HepG2 (cell line): Measurements from ENCODE around the gene ASAP2. TPM values are rescaled to one million over a fixed set of nuclear protein-coding genes. Genes with fewer than 3 reads are reported as not detected.

ENCODE experiments used
- CSRNP2 ChIP-seq: sonication (generic); formaldehyde crosslinking; conservative IDR thresholded peaks from 2 replicates; pipeline ENCODE4 v1.8.0; 2022; ENCODE audit warnings: low read depth, missing genetic modification reagents
- MED1 ChIP-seq: sonication (generic); formaldehyde crosslinking; IDR thresholded peaks from 2 replicates; pipeline ENCODE4 v1.4.0; 2020; ENCODE audit warnings: missing genetic modification reagents
- ZBTB38 ChIP-seq: sonication (generic); formaldehyde crosslinking; IDR thresholded peaks from 2 replicates; pipeline ENCODE4 v1.5.1; 2020; ENCODE audit warnings: mild to moderate bottlenecking, missing genetic modification reagents
- ZBTB7A ChIP-seq: sonication (generic); formaldehyde crosslinking; IDR thresholded peaks from 2 replicates; pipeline ENCODE4 v1.8.0; 2022; ENCODE audit warnings: mild to moderate bottlenecking, missing genetic modification reagents
- ZNF18 ChIP-seq: sonication (generic); formaldehyde crosslinking; IDR thresholded peaks from 2 replicates; pipeline ENCODE4 v1.8.0; 2022; ENCODE audit warnings: mild to moderate bottlenecking, missing genetic modification reagents; ENCODE audit not compliant: insufficient replicate concordance
- ZNF577 ChIP-seq: sonication (generic); formaldehyde crosslinking; IDR thresholded peaks from 2 replicates; pipeline ENCODE4 v1.4.0; 2020; ENCODE audit warnings: mild to moderate bottlenecking, low read depth, missing genetic modification reagents, borderline replicate concordance
- ZNF609 ChIP-seq: sonication (generic); formaldehyde crosslinking; IDR thresholded peaks from 2 replicates; pipeline ENCODE4 v1.4.0; 2020; ENCODE audit warnings: mild to moderate bottlenecking, missing genetic modification reagents, borderline replicate concordance
- ZSCAN5A ChIP-seq: sonication (generic); formaldehyde crosslinking; IDR thresholded peaks from 2 replicates; pipeline ENCODE4 v1.8.0; 2022; ENCODE audit warnings: mild to moderate bottlenecking, missing genetic modification reagents, borderline replicate concordance
- polyA plus RNA-seq, 8 experiments: library from polyadenylated mRNA; depleted of rRNA in 3 of 8; stranded (reverse) in 7 of 8; unstranded in 1 of 8; fragments of >200 nt; fragmentation: Illumina TruSeq in 4 of 8; extraction: Trizol in 4 of 8; gene quantifications; 2 replicates each; pipeline versions ENCODE4 v1.2.1 to v1.2.3, GENCODE V29; 2011 to 2016; ENCODE audit warnings: low read depth in 4 of 8, missing spikeins in 1 of 8, mixed read lengths in 1 of 8; ENCODE audit not compliant: insufficient read depth in 1 of 8
- total RNA-seq, 5 experiments: library from RNA; depleted of rRNA; stranded (reverse); fragments of >200 nt; fragmentation: Illumina TruSeq; extraction: Trizol; gene quantifications; 2 replicates each; pipeline ENCODE4 v1.2.3, GENCODE V29; 2016; ENCODE audit warnings: low read depth in 1 of 5
- TF ChIP-seq, protein P1 (sequence below): sonication (generic); formaldehyde crosslinking; IDR thresholded peaks from 2 replicates; pipeline ENCODE4 v1.4.0; 2020; ENCODE audit warnings: missing genetic modification reagents, borderline replicate concordance

Gene ASAP2
- total and polyA plus RNA-seq, 2 of the 13 experiments (the other 11 are each of a cell fraction or from before 2014, with no cell fraction given) = 7.3 to 22.3 TPM

DNA sequence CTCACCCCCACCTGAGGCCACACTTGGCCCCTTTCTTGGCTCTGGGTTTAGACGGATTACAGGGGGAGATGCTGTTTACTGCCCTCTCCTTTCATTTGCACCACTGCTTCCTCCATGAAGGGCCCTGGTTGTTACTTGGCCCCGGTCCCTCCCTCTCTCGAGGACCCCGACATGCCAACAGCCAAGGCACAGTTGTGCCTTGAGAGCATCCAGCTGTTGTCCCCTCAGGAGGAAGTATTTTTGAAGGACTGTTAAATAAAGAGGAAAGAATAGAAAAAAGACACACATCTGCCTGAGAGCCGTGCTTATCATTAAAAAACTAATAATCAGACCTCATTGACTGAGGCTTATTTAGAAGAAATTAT, 172.8 kb downstream of the ASAP2 start (continued):
- TF ChIP-seq ZSCAN5A = no peak
- no peak for TF ChIP-seq MED1 (CRISPR knock-in tag)
- no peak for TF ChIP-seq ZNF609 (CRISPR knock-in tag)
- TF ChIP-seq, protein P1, sequence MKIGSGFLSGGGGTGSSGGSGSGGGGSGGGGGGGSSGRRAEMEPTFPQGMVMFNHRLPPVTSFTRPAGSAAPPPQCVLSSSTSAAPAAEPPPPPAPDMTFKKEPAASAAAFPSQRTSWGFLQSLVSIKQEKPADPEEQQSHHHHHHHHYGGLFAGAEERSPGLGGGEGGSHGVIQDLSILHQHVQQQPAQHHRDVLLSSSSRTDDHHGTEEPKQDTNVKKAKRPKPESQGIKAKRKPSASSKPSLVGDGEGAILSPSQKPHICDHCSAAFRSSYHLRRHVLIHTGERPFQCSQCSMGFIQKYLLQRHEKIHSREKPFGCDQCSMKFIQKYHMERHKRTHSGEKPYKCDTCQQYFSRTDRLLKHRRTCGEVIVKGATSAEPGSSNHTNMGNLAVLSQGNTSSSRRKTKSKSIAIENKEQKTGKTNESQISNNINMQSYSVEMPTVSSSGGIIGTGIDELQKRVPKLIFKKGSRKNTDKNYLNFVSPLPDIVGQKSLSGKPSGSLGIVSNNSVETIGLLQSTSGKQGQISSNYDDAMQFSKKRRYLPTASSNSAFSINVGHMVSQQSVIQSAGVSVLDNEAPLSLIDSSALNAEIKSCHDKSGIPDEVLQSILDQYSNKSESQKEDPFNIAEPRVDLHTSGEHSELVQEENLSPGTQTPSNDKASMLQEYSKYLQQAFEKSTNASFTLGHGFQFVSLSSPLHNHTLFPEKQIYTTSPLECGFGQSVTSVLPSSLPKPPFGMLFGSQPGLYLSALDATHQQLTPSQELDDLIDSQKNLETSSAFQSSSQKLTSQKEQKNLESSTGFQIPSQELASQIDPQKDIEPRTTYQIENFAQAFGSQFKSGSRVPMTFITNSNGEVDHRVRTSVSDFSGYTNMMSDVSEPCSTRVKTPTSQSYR = no peak
- TF ChIP-seq ZBTB7A = no peak
- TF ChIP-seq CSRNP2 (CRISPR knock-in tag) = no peak
- no peak for TF ChIP-seq ZBTB38 (CRISPR knock-in tag)
- TF ChIP-seq ZNF577 (CRISPR knock-in tag) = no peak
- TF ChIP-seq ZNF18 = no peak
- TF ChIP-seq, all 625 proteins: peak for 0
